WTC11 (cell line): ENCODE measurements around the gene PLCG1. TPM values are rescaled to one million over a fixed set of nuclear protein-coding genes. Genes with fewer than 3 reads are reported as not detected.

Source experiments
- ATAC-seq: fragments of 200-7000 bp; cut with Tn5 transposase; 2 replicates; pipeline ENCODE4 v1.10.0; 2021; ENCODE audit warnings: mild to moderate bottlenecking, moderate library complexity
- CTCF ChIA-PET: fragments of 300-600 bp; sonication (Branson Sonifier 250); formaldehyde crosslinking; loops from one replicate; lab custom pipeline; 2021; ENCODE audit warnings: antibody characterized with exemption; lab: Charles Lee
- POLR2A ChIA-PET: fragments of 350-600 bp; sonication (Branson Sonifier 250); formaldehyde crosslinking; loops from one replicate; lab custom pipeline; 2021; ENCODE audit warnings: antibody characterized with exemption; lab: Charles Lee
- DNase-seq: peaks from one replicate; pipeline ENCODE4 v3.0.0; 2021; ENCODE audit warnings: low spot score
- H3K27ac Mint-ChIP-seq: 2 replicates; pipeline ENCODE4 v1.8.0; 2021; ENCODE audit warnings: mixed read lengths
- H3K27me3 Mint-ChIP-seq: 2 replicates; pipeline ENCODE4 v1.8.0; 2021; ENCODE audit warnings: low read depth, mild to moderate bottlenecking, moderate library complexity, mixed read lengths
- H3K36me3 Mint-ChIP-seq: 2 replicates; pipeline ENCODE4 v1.8.0; 2021; ENCODE audit warnings: mixed read lengths
- H3K4me1 Mint-ChIP-seq: 2 replicates; pipeline ENCODE4 v1.8.0; 2022; ENCODE audit warnings: mixed read lengths
- H3K4me3 Mint-ChIP-seq: 2 replicates; pipeline ENCODE4 v1.8.0; 2021; ENCODE audit warnings: mild to moderate bottlenecking, moderate library complexity, mixed read lengths
- H3K9me3 Mint-ChIP-seq: 2 replicates; pipeline ENCODE4 v1.8.0; 2021; ENCODE audit warnings: mixed read lengths
- ARID4B ChIP-seq: sonication (generic); formaldehyde crosslinking; IDR thresholded peaks from 2 replicates; pipeline ENCODE4 v1.8.0; 2023; ENCODE audit warnings: missing genetic modification reagents, mild to moderate bottlenecking, borderline replicate concordance
- ATF1 ChIP-seq: sonication (generic); formaldehyde crosslinking; IDR thresholded peaks from 2 replicates; pipeline ENCODE4 v1.8.1; 2023; ENCODE audit warnings: mild to moderate bottlenecking, moderate library complexity, missing genetic modification reagents
- CTCF ChIP-seq: fragments of 200-600 bp; IDR thresholded peaks from 2 replicates; pipeline ENCODE4 v1.8.0; 2022; ENCODE audit warnings: antibody characterized with exemption
- E2F5 ChIP-seq: sonication (generic); formaldehyde crosslinking; IDR thresholded peaks from 2 replicates; pipeline ENCODE4 v1.8.1; 2022; ENCODE audit warnings: mild to moderate bottlenecking, moderate library complexity, missing genetic modification reagents
- FOXJ3 ChIP-seq: sonication (generic); formaldehyde crosslinking; IDR thresholded peaks from 2 replicates; pipeline ENCODE4 v1.9.0; 2021; ENCODE audit warnings: missing genetic modification reagents, mild to moderate bottlenecking, borderline replicate concordance
- FOXP4 ChIP-seq: sonication (generic); formaldehyde crosslinking; IDR thresholded peaks from 2 replicates; pipeline ENCODE4 v1.8.0; 2022; ENCODE audit warnings: mild to moderate bottlenecking, missing genetic modification reagents
- JUN ChIP-seq: sonication (generic); formaldehyde crosslinking; IDR thresholded peaks from 2 replicates; pipeline ENCODE4 v1.8.0; 2023; ENCODE audit warnings: mild to moderate bottlenecking, missing genetic modification reagents
- MAX ChIP-seq: sonication (generic); formaldehyde crosslinking; IDR thresholded peaks from 2 replicates; pipeline ENCODE4 v1.8.0; 2022; ENCODE audit warnings: mild to moderate bottlenecking, missing genetic modification reagents
- MLX ChIP-seq: sonication (generic); formaldehyde crosslinking; IDR thresholded peaks from 2 replicates; pipeline ENCODE4 v1.8.1; 2023; ENCODE audit warnings: mild to moderate bottlenecking, missing genetic modification reagents, moderate library complexity
- MXD4 ChIP-seq: fragments of 250-450 bp; sonication (Bioruptor Pico); IDR thresholded peaks from 2 replicates; pipeline ENCODE4 v1.8.0; 2021; ENCODE audit warnings: mild to moderate bottlenecking, moderate library complexity, borderline replicate concordance
- NFYB ChIP-seq: sonication (generic); formaldehyde crosslinking; conservative IDR thresholded peaks from 2 replicates; pipeline ENCODE4 v1.8.0; 2022; ENCODE audit warnings: low read depth, missing genetic modification reagents
- SMAD3 ChIP-seq: sonication (generic); formaldehyde crosslinking; IDR thresholded peaks from 2 replicates; pipeline ENCODE4 v1.8.0; 2022; ENCODE audit warnings: missing genetic modification reagents, mild to moderate bottlenecking, borderline replicate concordance
- SP1 ChIP-seq: sonication (generic); formaldehyde crosslinking; conservative IDR thresholded peaks from 2 replicates; pipeline ENCODE4 v1.8.1; 2022; ENCODE audit warnings: missing genetic modification reagents
- TCF7 ChIP-seq: sonication (generic); formaldehyde crosslinking; IDR thresholded peaks from 2 replicates; pipeline ENCODE4 v1.8.0; 2022; ENCODE audit warnings: mild to moderate bottlenecking, low read depth, missing genetic modification reagents, moderate library complexity
- ZBTB43 ChIP-seq: sonication (generic); formaldehyde crosslinking; IDR thresholded peaks from 2 replicates; pipeline ENCODE4 v1.8.1; 2023; ENCODE audit warnings: mild to moderate bottlenecking, missing genetic modification reagents
- ZNF121 ChIP-seq: sonication (generic); formaldehyde crosslinking; IDR thresholded peaks from 2 replicates; pipeline ENCODE4 v1.8.0; 2023; ENCODE audit warnings: missing genetic modification reagents
- ZNF138 ChIP-seq: sonication (generic); formaldehyde crosslinking; conservative IDR thresholded peaks from 2 replicates; pipeline ENCODE4 v1.8.1; 2022; ENCODE audit warnings: mild to moderate bottlenecking, moderate library complexity, missing genetic modification reagents
- ZNF317 ChIP-seq: sonication (generic); formaldehyde crosslinking; IDR thresholded peaks from 2 replicates; pipeline ENCODE4 v1.8.1; 2023; ENCODE audit warnings: low read depth, mild to moderate bottlenecking, moderate library complexity, missing genetic modification reagents, borderline replicate concordance
- ZNF423 ChIP-seq: fragments of 250-450 bp; sonication (Bioruptor Pico); IDR thresholded peaks from 2 replicates; pipeline ENCODE4 v2.1.2; 2022; ENCODE audit warnings: mild to moderate bottlenecking, moderate library complexity
- total RNA-seq: library from RNA; stranded (reverse); gene quantifications from 3 replicates; pipeline ENCODE4 v1.2.3, GENCODE V29; 2021

Gene PLCG1
- total RNA-seq, 1 experiment from 2014 or later, result 201 TPM

- CTCF ChIA-PET, result no interaction called here
These were observed 84.4 kb downstream of the PLCG1 start for GRCh38 chr20:41221614-41222218.

GRCh38 chr20:41222296-41222695 lies 85.0 kb downstream of the PLCG1 start:
- no peaks in the 10 kb centered on the region for H3K9me3 Mint-ChIP-seq
- POLR2A ChIA-PET, result no interaction called here
- TF ChIP-seq MAX (CRISPR knock-in tag) (no peak), FOXP4 (CRISPR knock-in tag) (no peak), ZBTB43 (CRISPR knock-in tag) (no peak), JUN (CRISPR knock-in tag) (no peak), ARID4B (CRISPR knock-in tag) (no peak), E2F5 (CRISPR knock-in tag) (no peak), ZNF121 (CRISPR knock-in tag) (no peak), ATF1 (CRISPR knock-in tag) (no peak), MXD4 (no peak), NFYB (CRISPR knock-in tag) (no peak), CTCF (no peak), ZNF317 (CRISPR knock-in tag) (no peak), TCF7 (CRISPR knock-in tag) (no peak), FOXJ3 (CRISPR knock-in tag) (no peak), SP1 (CRISPR knock-in tag) (no peak), ZNF423 (CRISPR knock-in tag) (no peak), MLX (CRISPR knock-in tag) (no peak), ZNF138 (no peak)
- TF ChIP-seq, all 79 proteins: peak for 0
- DNase-seq (no peak), ATAC-seq (no peak)
- no peaks in the 10 kb centered on the region for H3K36me3 Mint-ChIP-seq
- CTCF ChIA-PET, result interaction anchor here (0.6 to 3.4 kb wide), 2 partner anchors 49 to 136 kb away, joined by 3 to 14 read pairs; no protein-coding TSS in a partner anchor
- H3K27me3 Mint-ChIP-seq, result no peaks in the 10 kb centered on the region
- no peak overlapping the region for H3K27ac Mint-ChIP-seq
- H3K4me1 Mint-ChIP-seq, result no peaks in the 10 kb centered on the region
- H3K4me3 Mint-ChIP-seq, result no peak overlapping the region

More at GRCh38 chr20:41221614-41222218, 84.4 kb downstream of the PLCG1 start:
- no peaks in the 10 kb centered on the region for H3K4me1 Mint-ChIP-seq
- no peak overlapping the region for H3K4me3 Mint-ChIP-seq
- no peaks in the 10 kb centered on the region for H3K27me3 Mint-ChIP-seq
- H3K36me3 Mint-ChIP-seq, result no peaks in the 10 kb centered on the region
- POLR2A ChIA-PET, result no interaction called here
- no peak for ATAC-seq
- no peak for DNase-seq
- TF ChIP-seq SMAD3 (CRISPR knock-in tag), result no peak
- no peaks in the 10 kb centered on the region for H3K9me3 Mint-ChIP-seq
- no peak overlapping the region for H3K27ac Mint-ChIP-seq
